Neuron (in vitro differentiated cells): ENCODE measurements around the gene FRG2C.
"Not testable (repeated sequence)": the region's sequence is repeated elsewhere in the genome, so short reads cannot be mapped to it uniquely, and the experiment has no call there.

Experiments used
- H2AFZ ChIP-seq: one replicate; pipeline ENCODE4 v1.6.1; 2013; ENCODE audit warnings: low read depth, mild to moderate bottlenecking, inconsistent platforms, low read length, moderate library complexity
- H3K27me3 ChIP-seq: one replicate; pipeline ENCODE4 v1.6.1; 2013; ENCODE audit warnings: low read length; ENCODE audit not compliant: insufficient read depth
- H3K36me3 ChIP-seq: one replicate; pipeline ENCODE4 v1.6.1; 2013; ENCODE audit warnings: low read length; ENCODE audit not compliant: insufficient read depth
- H3K4me1 ChIP-seq: one replicate; pipeline ENCODE4 v1.6.1; 2013; ENCODE audit warnings: low read length; ENCODE audit not compliant: insufficient read depth
- H3K4me3 ChIP-seq: 2 replicates; pipeline ENCODE4 v1.5.1; 2013; ENCODE audit warnings: mild to moderate bottlenecking, low read length, moderate library complexity
- H3K9me3 ChIP-seq: one replicate; pipeline ENCODE4 v1.6.1; 2013; ENCODE audit warnings: low read length

FRG2C gene

GRCh38 chr3:75655956-75656355 is 8.2 kb upstream of the FRG2C start:
- not testable (repeated sequence) for H3K27me3 ChIP-seq, H3K9me3 ChIP-seq, H3K36me3 ChIP-seq, H3K4me1 ChIP-seq, H2AFZ ChIP-seq, H3K4me3 ChIP-seq

DNA sequence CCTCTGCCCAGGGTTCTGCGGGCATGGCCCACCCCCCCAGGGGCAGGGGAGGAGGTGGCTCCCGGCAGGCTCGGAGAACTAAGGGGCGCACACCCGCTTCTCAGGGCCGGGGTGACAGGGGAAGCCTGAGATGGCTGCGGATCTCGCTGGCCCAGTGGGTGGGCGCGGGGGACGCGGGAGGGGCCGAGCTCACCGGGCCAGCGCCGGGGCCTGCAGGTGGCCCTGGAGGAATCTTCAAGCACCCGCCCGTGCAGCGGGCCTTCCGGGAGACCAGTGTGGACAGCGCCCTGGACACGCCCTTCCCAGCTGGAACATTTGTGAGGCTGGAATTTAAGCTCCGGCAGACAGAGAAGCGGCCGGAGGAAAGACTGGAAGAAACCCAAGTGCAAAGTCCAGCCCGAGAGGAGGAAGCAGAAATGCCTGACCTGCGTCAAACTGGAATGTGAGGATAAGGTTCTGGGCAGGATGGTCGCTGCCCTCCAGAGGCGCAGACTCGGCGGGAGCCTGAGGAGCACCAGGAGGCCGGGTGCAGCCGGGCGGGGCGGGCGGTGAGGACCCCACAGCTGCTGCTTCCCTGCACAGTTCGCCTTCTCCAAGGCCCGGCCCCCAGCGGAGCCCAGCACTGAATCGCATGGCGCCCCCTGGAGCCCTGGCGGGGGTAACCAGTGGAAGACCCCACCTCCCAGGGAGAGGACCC is 5.6 kb upstream of the FRG2C start:
- peak overlapping the region; percentile 68 for H3K4me3 ChIP-seq
- not testable (repeated sequence) for H3K27me3 ChIP-seq, H3K4me1 ChIP-seq, H3K9me3 ChIP-seq, H3K36me3 ChIP-seq
- peak overlapping the region; percentile 94 for H2AFZ ChIP-seq

DNA sequence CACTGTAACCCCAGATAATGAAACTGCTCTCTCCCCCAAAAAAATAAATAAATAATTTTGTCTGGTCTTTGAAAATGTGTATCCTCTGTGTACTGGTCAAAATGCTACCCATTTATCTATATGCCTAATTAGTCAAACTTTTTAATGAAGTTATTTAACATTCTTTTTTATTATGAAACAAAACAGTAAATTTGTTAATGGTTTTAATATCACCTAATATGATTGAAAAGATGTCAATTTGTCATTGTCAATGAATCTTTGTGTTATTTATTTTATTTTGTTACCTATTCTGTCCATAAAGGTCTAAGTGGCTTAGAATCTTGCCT is 5.1 kb upstream of the FRG2C start:
- H3K4me1 ChIP-seq, H3K27me3 ChIP-seq, H3K9me3 ChIP-seq, H3K36me3 ChIP-seq: not testable (repeated sequence)
- Histone ChIP-seq H3K4me3 (peak overlapping the region; percentile 68), H2AFZ (peak overlapping the region; percentile 94)

GRCh38 chr3:75665626-75666025 is 1.5 kb downstream of the FRG2C start:
- H3K4me3 ChIP-seq, H3K36me3 ChIP-seq, H2AFZ ChIP-seq, H3K9me3 ChIP-seq, H3K4me1 ChIP-seq: not testable (repeated sequence)
- H3K27me3 ChIP-seq, result peaks cover 23% of the 10 kb centered on the region

GRCh38 chr3:75667757-75668701 is 3.9 kb downstream of the FRG2C start:
- H3K9me3 ChIP-seq, H3K4me3 ChIP-seq, H3K4me1 ChIP-seq, H2AFZ ChIP-seq, H3K36me3 ChIP-seq: not testable (repeated sequence)
- peaks cover 37% of the 10 kb centered on the region for H3K27me3 ChIP-seq

DNA sequence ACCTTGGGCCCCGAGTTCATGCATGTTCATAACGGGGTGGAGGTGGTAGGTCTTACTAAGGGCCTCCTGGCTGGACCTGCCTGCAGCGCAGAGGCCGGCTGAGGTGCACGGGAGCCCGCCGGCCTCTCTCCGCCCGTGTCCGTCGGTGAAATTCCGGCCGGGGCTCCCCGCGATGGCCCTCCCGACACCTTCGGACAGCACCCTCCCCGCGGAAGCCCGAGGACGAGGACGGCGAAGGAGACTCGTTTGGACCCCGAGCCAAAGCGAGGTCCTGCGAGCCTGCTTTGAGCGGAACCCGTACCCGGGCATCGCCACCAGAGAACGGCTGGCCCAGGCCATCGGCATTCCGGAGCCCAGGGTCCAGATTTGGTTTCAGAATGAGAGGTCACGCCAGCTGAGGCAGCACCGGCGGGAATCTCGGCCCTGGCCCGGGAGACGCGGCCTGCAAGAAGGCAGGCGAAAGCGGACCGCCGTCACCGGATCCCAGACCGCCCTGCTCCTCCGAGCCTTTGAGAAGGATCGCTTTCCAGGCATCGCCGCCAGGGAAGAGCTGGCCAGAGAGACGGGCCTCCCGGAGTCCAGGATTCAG is 4.7 kb downstream of the FRG2C start:
- peaks cover 37% of the 10 kb centered on the region for H3K27me3 ChIP-seq
- not testable (repeated sequence) for H3K4me1 ChIP-seq, H3K9me3 ChIP-seq, H2AFZ ChIP-seq, H3K36me3 ChIP-seq, H3K4me3 ChIP-seq

- not testable (repeated sequence) for H3K4me3 ChIP-seq, H3K9me3 ChIP-seq, H3K36me3 ChIP-seq, H2AFZ ChIP-seq, H3K4me1 ChIP-seq
- peaks cover 37% of the 10 kb centered on the region for H3K27me3 ChIP-seq
Measured at GRCh38 chr3:75669348-75670297, 5.5 kb downstream of the FRG2C start.

DNA sequence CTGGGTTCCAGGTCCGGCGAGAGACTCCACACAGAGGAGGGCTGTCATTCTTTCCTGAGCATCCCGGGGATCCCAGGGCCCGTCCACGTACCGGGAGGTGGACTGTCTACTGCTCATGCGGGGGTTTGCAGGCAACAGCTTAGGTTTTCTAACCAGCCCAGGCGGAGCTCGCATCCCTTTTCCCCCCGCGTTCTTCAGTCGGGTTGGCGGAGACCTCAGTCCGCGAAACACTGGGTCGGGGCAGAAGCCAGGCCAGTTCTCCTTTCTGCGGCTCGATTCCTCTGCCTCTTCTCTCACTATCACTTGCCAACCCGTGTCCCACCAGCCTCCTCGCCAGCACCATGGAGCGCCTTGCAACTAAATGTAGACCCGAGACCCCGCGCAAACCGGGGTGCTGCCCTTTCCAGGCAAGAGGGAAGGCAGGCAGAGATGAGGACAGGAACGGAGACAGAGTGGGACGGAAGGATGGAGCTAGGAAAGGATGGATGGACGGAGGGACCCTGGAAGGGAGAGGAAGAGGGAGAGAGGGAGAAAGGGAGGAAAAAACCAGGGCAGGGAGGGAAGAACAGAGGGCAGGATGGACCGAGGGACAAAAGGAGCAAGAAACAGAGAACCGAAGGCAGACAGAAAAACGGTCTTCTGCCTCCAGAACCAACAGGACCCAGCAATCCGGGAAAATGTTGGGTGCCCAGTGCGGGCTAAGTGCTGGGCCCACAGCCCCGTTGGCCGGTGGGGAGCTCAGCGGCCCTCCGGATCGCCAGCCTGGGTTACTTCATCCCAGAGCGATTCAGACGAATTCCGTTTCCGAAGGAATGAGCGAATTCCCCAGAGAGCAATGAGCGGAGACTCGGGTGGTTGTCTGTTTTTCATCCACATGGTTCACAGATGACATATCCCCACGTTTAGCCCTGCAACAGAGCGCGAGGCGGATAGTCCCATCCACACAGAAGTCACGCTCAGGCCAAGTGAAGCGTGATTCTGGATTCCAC is 6.5 kb downstream of the FRG2C start:
- not testable (repeated sequence) for H3K4me3 ChIP-seq, H3K36me3 ChIP-seq, H3K4me1 ChIP-seq, H3K9me3 ChIP-seq
- Histone ChIP-seq H2AFZ (peak overlapping the region; percentile 49), H3K27me3 (peaks cover 31% of the 10 kb centered on the region)

DNA sequence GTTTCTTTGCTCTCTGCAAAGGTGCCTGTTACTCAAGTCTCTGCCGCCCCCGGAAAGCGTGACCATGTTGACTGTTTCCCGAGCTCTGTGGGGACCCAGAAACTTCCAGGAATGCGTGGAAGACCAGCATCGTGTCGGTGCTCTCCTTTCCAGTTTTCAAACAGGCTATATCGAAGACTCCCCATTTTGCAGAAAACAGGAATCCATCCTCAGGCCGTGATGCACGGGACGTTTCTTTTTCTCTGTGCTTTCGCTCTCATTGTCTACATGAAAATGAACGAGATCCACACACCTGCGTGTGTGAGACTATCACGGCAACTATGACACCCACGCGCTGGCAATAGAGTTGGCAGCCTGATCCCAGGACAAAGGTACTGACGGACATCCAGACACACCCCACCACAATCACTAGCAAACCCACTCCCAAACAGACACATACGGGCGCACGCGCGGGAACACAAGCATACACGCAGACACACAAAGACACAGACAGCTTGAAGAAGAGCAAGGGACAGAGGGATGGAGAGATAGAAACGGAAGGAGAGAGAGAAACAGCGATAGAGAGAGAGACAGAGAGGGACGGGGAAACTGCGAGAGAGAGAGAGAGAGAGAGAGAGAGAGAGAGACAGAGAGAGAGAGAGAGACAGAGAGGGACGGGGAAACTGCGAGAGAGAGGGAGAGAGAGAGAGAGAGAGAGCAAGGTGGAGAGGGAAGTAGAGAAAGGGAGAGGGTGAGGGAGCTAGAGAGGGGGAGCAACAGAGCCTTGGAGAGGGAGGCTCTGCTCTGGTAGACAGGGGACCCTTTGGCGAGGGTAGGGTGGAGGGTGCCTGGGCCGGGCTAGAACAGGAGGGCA is 7.4 kb downstream of the FRG2C start:
- not testable (repeated sequence) for H2AFZ ChIP-seq, H3K36me3 ChIP-seq, H3K9me3 ChIP-seq, H3K4me1 ChIP-seq
- Histone ChIP-seq H3K27me3 (peaks cover 28% of the 10 kb centered on the region), H3K4me3 (peak overlapping the region; percentile 43)

DNA sequence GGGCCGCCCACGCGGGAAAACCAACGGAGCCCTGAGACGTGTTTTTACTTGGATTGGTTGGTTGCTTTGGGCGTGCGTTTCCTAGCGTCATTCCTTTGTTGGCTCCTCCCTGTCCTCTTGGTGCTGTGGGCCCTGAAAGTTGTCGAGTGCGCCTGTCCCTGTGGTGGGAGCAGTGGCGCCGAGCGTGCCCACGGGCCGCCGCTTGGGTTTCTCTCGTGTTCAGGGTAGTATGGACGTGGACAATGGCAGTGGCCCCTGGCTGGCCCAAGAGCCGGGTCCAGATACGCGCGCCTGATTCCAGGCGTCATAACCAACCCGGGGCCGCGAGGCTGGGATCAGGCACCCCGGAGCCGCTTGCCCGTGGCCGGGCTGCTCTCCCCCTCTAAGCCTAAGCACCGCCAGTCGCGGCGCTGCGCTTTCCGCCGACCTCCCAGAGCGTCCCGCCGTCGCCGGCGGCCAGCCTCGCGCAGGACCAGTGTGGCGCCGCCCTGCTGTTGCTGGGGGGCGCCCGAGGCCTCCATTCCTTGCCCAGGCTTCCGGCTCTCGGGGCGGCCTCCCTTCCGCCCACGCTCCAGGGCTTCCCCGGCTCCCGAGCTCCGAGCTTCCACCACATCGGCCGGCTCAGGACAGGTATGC is 8.1 kb downstream of the FRG2C start:
- Histone ChIP-seq H3K4me3 (peak overlapping the region; percentile 43), H2AFZ (peak overlapping the region; percentile 57), H3K27me3 (peaks cover 28% of the 10 kb centered on the region)
- not testable (repeated sequence) for H3K4me1 ChIP-seq, H3K36me3 ChIP-seq, H3K9me3 ChIP-seq

DNA sequence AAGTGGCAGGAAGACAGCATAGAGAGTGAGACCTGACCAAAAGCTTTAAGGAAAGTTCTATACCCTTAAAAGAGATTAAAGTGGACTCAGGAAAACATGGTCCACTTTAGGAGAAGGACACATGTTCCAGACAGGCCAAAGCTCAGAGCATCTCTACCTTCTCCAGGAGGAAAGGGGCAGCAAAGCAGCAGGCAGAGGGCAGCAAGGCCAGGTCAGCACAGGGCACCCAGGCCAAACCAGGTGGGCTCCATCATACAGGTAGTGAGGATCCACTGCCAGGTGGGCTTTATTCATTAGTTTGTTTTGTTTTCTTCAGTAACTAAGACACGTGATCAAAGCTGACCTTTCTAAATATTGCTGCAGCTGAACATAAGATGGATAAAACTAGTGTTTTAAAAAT is 19.8 kb downstream of the FRG2C start:
- not testable (repeated sequence) for H3K4me1 ChIP-seq, H3K9me3 ChIP-seq, H3K36me3 ChIP-seq, H3K27me3 ChIP-seq, H3K4me3 ChIP-seq, H2AFZ ChIP-seq
